Activated CD4-positive, alpha-beta T cell treated with anti-CD3 and anti-CD28 coated beads for 4 hours (primary cell): ENCODE data around the gene OTUD4.
"Not testable (repeated sequence)": the region's sequence is repeated elsewhere in the genome, so short reads cannot be mapped to it uniquely, and the experiment has no call there.

Source experiments
- DNase-seq, 2 donors: peaks; one replicate each; pipeline ENCODE4 v3.0.0-alpha.2; 2020

Gene OTUD4, protein sequence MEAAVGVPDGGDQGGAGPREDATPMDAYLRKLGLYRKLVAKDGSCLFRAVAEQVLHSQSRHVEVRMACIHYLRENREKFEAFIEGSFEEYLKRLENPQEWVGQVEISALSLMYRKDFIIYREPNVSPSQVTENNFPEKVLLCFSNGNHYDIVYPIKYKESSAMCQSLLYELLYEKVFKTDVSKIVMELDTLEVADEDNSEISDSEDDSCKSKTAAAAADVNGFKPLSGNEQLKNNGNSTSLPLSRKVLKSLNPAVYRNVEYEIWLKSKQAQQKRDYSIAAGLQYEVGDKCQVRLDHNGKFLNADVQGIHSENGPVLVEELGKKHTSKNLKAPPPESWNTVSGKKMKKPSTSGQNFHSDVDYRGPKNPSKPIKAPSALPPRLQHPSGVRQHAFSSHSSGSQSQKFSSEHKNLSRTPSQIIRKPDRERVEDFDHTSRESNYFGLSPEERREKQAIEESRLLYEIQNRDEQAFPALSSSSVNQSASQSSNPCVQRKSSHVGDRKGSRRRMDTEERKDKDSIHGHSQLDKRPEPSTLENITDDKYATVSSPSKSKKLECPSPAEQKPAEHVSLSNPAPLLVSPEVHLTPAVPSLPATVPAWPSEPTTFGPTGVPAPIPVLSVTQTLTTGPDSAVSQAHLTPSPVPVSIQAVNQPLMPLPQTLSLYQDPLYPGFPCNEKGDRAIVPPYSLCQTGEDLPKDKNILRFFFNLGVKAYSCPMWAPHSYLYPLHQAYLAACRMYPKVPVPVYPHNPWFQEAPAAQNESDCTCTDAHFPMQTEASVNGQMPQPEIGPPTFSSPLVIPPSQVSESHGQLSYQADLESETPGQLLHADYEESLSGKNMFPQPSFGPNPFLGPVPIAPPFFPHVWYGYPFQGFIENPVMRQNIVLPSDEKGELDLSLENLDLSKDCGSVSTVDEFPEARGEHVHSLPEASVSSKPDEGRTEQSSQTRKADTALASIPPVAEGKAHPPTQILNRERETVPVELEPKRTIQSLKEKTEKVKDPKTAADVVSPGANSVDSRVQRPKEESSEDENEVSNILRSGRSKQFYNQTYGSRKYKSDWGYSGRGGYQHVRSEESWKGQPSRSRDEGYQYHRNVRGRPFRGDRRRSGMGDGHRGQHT

DNA sequence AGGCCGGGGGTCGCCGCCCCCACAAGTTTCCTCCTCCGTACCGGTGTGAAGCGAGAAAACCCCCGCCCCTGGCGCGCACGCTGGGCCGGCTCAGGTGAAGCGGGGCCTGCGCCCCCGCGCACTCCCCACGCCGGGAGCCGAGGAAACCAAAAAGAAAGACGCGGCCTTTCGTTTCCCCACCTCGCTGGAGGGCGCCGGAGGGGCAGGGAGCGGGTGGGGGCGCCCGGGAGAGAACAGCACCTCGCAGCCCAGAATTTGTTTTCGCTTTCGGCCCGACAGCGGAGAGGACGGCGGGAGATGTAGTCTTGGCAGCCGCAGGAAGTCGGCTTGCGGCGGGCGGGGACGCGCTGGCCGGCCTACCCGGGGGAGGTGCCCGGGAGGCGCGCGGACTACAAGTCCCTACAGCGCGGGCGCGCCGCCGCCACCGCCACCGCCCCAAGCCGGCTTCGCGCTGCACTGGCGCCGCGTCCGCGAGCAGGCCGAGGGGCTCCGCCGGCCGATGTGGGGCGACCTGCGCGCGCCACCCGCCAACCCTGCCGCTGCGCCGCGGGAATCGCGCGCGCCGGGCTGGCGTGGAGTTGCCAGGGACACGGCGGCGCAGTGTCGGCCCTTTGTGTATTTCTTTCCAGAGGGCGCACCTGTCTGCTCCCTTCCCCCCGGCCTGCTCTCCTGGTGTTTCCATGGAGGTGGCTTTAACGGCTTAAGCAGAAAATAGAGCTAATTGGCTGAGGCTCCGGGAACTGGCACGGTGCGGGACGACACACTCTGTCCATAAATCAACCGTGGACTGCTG, at the start of gene OTUD4:
OTUD4 (minus strand) TSS at position 292 of the 793 bp plus-strand sequence. CDS start 616 bp downstream, outside the sequence.
- peak; percentile 93 to 97 for DNase-seq

DNA sequence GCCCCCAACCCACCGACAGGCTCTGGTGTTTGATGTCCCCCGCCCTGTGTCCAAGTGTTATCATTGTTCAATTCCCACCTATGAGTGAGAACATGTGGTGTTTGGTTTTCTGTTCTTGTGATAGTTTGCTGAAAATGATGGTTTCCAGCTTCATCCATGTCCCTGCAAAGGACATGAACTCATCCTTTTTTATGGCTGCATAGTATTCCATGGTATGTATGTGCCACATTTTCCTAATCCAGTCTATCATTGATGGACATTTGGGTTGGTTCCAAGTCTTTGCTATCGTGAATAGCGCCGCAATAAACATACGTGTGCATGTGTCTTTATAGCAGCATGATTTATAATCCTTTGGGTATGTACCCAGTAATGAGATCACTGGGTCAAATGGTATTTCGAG, 42.8 kb upstream of the OTUD4 start:
- DNase-seq: not testable (repeated sequence)

DNA sequence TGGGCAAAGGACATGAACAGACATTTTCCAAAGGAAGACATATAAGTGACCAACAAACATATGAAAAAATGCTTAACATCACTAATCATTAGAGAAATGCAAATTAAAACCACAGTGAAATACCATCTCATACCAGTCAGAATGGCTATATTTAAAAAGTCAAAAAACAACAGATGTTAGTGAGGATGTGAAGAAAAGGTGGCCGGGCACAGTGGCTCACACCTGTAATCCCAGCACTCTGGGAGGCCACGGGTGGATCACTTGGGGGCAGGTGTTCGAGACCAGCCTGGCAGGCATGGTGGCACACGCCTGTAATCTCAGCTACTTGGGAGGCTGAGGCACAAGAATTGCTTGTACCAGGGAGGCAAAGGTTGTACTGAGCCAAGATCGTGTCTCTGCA, 41.1 kb upstream of the OTUD4 start:
- not testable (repeated sequence) for DNase-seq

DNA sequence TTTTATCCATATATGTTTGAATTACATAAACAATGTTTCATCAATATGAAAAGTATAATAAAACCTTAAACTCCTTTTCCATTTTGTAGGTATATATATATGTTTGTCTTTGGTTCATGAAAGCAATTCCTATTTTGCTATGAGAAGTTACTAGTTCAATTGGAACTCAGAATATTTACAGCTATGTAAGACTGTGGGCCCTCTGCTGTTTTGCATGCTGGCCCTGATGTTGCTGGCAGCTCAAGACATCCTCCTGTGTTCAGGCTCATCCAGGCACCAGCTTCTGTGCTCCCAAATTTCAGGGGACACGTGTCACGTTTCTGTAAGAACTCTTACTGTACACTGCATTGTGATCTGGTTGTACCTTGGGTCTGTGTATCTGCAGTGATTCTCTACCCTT, 38.7 kb upstream of the OTUD4 start:
- no peak for DNase-seq

DNA sequence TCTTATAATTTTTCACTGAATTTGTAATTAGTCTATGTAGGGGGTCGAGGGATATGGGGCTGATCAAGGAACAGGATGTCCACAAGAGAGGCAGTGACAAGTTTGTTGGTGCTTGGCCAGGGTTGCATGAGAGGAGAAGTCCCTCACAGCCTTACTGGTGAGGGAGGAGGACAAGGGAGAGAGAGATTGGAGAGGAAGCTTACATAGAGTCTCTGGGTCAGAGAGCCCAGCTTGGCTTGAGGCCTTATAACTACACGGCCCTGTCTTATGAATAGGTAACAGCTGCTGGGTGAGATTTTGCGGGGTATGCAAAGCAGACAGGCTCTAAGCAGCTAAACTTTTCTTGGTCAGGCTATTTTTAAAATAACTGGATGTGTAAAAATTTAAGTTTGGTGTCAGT, 37.9 kb upstream of the OTUD4 start:
- DNase-seq: no peak

DNA sequence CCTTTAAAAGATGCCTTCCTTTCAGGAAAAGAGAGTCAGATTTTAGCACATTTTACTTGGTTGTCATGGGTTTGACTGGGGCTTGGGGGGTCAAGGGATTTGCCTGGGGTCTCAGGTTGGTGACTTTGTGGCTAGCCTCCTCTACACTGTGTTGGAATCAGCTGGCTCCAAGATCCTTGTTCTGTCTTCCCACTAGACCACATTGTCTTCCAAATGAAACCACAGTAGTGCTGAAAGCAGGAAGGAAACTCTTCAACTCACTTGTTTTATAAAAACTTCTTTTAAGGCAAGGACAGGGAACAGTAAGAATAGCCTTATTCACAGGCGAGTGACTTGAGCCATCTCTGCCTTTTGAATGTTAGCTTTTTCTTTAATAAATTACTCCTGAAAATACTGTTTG, 37.0 kb upstream of the OTUD4 start:
- DNase-seq: no peak

DNA sequence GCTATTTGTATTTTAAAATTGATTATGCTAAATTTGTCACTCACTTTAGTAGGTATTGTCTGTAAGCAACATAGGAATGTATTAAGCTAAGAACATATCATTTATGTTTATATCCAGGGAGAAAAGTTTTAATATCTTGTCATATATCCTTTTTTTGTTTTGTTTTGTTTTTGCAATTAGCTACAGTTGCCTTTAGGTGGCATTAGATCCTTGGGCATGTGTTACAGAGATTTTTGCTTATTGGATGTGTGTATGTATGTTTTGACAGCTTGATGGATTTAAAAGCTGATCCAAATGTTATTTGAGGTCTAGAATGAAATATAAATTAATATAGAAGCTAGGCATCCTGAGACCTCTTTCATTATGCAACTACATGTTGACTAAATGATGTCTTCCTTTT, 36.1 kb upstream of the OTUD4 start:
- DNase-seq: no peak

DNA sequence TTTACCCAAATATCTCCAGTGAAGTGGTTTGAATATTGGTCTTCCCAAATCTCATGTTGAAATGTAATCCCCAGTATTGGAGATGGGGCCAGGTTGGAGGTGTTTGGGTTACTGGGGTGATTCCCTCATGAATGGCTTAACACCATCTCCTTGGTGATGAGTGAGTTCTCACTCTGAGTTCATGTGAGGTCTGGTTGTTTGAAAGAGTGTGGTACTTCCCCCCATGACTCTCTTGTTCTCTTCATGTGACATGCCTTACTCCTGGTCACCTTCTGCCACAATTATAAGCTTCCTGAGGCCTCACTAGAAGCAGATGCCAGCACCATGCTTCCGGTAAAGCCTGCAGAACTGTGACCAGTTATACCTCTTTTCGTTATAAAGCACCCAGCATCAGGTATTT, 32.9 kb upstream of the OTUD4 start:
- DNase-seq: no peak

DNA sequence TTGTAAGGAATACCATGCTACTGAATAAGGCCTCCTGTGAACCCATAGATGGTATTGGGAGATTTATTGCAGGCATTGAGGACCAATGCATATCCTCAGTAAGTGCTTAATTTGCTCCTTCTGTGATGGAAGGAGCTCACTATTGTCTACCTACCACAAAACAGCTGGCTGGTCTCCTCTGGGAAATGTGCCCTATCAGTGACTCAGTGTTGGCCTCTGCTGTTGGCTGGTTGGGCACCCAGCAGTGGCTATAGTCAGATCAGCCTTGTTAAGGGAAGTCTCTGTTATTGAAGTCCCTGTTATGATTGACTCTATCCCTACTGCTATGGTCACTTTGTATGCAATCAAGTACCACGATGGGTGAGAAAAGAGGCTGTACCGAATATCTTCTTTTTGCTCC, 27.5 kb upstream of the OTUD4 start:
- no peak for DNase-seq

DNA sequence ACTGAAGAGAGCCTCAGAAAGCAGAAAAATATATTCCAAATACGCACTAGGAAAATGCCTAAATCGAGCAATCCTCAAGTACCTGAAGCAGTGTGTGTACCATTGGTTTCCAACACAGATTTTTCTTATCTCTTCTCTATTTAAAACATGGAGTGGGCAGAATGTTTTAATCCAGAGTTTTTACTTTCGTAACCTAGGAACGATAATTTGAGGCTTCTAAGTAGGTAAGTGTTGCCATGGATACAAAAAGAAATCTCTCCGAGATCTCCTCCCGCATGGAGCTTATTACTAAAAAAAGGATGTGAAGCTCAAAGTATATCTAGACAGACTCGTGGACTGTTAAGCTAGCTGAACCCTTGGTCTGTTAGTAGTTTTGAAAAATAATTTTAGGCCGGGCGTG, 23.0 kb upstream of the OTUD4 start:
- DNase-seq: no peak

DNA sequence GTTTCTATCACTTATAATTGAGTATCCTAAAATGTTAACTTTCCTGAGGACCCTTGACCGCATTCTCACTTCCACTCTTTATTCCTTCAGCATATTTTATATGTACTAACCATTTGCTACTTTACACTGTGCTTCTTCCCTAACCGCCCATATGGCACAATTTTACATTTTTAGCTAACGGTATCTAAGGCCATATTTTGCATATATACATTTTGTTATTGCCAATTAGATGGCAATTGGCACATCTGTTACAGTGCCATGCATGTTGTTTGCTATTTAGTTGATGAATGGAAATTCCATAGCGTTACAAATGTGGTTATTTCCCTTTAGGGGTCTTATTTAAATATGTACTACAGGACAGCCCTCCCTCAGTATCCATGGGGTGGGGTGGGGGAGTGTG, 20.0 kb upstream of the OTUD4 start:
- DNase-seq: no peak

DNA sequence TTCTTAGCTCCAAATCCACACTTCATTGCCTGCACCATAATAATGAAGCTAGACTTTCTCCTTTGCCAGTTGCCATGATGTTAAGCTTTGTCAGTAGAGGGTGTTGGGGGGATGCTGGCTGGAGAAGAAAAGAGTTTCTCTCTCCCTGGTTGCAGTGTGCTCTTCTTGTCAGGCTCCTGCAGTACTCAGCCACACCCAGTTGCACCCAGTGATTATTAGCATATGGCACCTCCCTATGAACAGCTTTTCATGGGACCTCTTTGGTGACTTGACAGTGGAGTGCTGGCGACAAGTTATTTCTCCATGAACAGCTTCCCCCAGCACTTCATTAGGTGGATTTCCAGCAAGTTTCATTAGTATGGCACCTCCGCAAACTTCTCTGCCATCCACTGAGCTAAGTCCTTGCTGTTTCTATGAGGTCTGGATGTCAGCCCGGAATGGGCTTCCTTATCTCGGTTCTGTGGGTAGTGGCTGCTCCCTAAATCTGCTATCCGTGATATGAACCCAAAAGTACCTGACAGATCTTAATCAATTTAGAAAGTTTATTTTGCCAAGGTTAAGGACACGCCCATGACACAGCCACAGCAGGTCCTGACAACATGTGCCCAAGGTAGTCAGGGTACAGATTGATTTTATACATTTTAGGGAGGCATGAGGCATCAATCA, 18.8 kb upstream of the OTUD4 start:
- DNase-seq: no peak

DNA sequence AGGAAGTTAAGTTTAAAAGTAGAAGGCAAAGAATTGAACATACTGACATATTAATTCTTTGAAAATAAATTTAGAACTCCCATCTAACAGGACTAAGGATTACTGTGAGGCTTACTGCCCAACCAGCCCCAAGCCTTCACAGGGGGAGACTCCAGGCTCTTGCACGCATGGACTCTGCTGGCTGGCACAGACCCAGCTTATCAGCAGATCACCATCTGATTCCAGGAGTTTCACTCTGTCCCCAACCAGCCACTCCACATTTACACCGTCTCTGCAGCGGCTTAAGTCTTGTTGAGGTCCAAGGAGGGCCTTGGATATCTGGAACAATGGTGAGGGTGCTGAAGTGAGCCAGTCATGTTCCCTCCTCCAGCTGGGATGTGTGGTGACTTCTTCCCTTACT, 16.4 kb upstream of the OTUD4 start:
- DNase-seq: no peak

DNA sequence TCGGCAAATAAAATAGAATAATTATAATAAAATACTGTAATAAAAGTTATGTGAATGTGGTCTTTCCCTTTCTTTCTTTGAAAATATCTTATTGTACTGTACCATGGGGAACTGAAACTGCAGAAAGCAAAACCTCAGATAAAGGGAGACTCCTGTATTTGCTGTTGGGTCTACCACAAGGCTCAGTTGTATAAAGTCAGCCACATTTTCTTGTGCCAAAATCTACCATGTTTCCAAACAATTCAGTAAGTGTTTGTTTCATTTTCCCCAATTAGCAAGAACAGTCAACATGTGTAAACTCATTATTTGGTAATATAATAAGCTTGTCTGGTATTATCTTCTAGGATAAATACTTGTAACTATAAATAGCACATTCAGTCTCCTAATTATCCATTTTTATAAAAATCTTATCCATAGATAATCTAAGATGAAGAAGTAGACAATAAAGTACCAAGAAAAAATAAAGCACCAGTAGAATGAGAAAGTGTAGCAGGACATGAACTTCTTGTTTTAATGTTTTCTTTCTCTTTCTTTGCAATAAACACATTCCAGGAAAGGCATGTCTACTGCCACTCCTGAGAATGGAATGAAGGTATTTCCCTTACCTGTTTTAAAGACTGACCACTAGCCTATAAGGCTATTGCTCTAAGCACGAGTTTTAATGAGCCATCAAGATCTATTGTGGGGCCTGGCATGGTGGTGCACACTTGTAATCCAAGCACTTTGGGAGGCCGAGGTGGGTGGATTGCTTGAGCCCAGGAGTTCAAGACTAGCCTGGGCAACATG, 15.0 kb upstream of the OTUD4 start:
- DNase-seq: no peak

DNA sequence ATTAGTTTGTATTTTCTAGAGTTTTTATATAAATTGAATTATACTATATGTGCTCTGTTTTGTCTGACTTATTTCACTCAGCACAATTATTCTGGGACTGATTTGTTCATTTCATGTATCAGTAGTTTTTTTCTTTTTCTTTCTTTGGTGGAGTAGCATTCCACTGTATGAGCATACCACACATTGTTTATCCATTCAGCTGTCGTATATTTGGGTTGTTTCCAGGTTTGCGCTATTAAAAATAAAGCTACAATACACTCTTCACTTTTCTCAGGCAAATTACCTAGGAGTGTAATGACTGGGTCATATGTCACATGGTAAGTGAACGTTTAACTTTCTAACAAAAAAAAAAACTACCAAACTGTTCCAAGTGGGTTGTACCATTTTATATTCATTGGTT, 9.6 kb upstream of the OTUD4 start:
- no peak for DNase-seq

DNA sequence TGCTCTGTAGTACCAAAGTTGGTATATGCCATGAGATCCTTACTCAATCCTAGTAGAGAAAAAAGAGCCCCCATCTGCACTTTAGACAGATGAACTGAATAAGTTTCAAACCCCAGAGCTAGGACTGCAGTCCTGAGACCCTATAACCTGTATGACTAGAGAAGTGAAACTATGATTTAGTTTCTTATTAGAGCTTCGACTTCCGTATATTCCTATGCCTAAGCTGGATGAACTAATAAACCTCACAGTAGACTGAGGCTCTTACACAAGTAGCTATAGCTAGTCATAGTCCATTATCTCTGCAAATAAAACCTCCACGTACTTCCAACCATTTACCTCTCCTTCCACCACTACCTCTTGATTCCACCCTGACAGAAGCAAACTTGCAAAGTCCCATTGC, 6.3 kb upstream of the OTUD4 start:
- DNase-seq: no peak

DNA sequence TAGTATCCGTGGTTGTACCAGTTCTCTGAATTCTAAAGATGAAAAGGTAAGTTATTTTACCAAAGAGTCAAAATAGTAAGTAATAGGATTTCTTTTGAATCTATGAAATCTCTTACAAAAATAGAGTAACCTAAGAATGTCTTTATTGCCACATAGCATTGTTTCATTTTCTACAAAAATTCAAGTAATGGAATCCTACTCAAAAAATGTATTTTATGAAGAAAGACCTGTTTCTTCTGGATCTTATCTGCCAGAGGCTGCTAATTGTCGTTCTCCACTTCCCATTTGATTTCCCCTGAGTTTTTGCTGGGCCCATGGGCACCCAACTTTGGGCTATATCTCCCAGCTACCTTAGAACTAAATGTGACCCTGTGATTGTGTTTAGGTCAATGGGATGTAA, 3.2 kb upstream of the OTUD4 start:
- no peak for DNase-seq

DNA sequence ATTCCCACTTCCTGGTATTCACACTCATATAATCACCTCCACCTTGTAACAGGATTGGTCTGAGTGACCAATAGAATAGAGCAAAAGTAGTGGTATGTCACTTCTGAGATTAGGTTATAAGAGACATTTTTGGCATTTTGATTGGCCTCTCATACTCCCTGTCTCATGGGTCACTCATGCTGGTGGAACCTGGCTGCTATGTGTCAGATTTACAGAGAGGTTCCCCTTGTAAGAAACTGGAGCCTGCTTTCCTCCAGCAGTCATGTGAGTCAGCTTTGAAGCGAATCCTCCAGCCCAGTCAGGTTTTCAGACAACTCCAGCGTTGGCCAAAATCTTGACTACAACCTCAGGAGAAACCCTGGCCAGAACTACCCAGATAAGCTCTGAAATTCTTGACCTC, 2.6 kb upstream of the OTUD4 start:
- no peak for DNase-seq

DNA sequence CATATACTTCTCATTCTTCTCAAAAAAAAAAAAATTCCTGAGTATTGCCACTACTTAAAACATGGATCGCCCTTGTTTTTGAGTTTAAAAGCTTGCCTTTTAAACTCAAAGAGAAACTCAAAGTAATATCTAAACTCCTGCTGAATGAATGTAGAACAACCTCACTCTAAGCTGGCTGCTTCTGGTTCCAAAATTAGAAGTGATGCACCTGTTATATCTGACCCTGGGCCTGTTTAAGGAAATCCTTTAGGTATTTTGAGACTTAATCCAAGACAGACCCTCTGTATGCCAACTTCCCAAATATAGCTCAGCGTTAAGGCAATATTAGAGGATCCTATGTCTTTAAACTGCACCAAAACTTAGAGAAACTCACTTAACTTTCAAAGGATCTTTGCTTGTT, 1.8 kb upstream of the OTUD4 start:
- DNase-seq: no peak

DNA sequence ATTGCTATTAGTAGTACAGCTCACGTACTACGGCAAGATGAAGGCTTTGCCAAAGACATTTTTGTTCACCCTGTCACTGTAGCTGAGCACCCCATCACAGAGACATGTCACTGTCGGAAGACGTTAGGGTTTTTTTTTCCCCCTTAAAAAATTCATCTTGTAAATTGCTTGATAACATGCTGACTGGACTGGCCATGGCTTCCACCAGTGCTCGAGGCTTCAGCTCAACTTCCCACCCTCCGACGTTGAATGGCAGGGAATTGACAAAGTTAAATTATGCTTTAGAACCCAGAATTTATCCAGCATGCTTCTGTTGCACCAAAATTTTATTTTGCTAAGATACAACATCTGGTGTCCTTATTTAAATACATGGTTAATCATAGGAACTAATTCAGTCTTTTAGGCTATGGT, 707 bp upstream of the OTUD4 start:
- no peak for DNase-seq

DNA sequence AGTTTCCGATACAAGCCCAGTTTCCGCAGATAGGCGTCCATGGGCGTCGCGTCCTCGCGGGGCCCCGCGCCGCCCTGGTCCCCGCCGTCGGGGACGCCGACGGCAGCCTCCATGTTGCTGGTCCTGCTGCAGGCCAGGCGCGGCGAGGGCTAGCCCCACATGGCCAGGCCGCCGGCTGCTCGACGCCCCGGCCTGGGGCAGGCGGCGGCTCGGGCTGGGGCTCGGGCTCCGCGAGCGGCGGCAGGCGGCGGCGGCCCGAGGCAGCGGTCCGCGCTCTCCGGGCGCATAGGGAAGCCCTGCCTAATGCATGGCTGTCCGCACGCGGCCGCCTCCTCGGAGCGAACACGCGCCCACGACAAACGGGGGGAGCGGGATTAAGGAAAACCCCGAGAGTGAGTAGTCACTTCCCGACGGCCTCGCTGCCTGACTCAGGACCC, 510 bp downstream of the OTUD4 start:
- not testable (repeated sequence) for DNase-seq
